ENCODE data around the gene ROR2. TPM values are rescaled to one million over a fixed set of nuclear protein-coding genes. Genes with fewer than 3 reads are reported as not detected.

Gene ROR2
- total RNA-seq, 1 experiment from 2014 or later: 0.66 TPM

DNA sequence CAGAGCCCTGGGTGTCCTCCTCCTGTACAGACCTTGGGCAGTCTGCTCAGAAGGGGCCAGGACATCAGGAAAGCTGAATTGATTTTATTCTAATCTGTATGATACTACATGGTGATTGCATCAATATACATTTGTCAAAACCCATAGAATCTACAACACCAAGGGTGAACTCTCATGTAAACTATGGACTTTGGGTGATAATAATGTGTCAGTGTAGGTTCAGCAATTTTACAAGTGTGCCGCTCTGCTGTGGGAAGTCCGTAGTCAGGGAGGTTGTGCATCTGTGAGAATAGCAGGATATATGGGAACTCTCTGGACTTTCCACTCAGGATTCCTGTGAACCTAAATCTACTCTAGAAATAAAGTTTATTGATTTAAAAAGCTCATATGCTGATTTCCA lies 371.1 kb downstream of the ROR2 start:
- Histone ChIP-seq H3K4me3 (no peak overlapping the region), H3K27me3 (replicated peaks) (no peaks in the 10 kb centered on the region), H3K4me1 (replicated peaks) (no peaks in the 10 kb centered on the region), H3K27ac (no peak overlapping the region), H3K9me3 (replicated peaks) (no peaks in the 10 kb centered on the region), H3K36me3 (no peaks in the 10 kb centered on the region)
- DNase-seq (ENCODE audit: low read depth in 1 of 2, low spot score in 2 of 2): no peak

DNA sequence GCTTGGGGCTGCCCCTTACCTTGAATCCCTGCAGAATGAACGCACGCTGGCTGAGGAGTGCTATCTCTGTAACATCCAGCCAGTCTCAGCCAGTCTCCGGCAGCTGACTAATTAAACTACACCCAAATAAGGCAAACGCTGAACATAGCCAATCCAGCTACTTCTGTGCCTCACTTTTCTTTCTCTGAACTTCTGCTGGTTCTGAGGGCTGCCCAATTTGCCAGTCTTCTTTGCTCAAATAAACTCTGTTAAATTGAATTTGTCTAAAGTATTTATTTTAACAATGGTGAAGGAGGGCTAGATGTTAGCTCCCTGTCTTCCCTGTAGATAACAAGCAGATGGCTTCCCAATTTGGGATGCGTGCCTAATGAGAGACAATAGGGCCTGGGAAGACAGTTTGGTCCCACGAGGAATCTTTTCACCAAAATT lies 372.4 kb downstream of the ROR2 start:
- no peak for DNase-seq (ENCODE audit: low read depth in 1 of 2, low spot score in 2 of 2)
- H3K36me3 ChIP-seq: no peaks in the 10 kb centered on the region
- no peak overlapping the region for H3K27ac ChIP-seq
- H3K4me1 ChIP-seq (replicated peaks): no peaks in the 10 kb centered on the region
- H3K27me3 ChIP-seq (replicated peaks): no peaks in the 10 kb centered on the region
- H3K4me3 ChIP-seq: no peak overlapping the region
- H3K9me3 ChIP-seq (replicated peaks): no peaks in the 10 kb centered on the region

DNA sequence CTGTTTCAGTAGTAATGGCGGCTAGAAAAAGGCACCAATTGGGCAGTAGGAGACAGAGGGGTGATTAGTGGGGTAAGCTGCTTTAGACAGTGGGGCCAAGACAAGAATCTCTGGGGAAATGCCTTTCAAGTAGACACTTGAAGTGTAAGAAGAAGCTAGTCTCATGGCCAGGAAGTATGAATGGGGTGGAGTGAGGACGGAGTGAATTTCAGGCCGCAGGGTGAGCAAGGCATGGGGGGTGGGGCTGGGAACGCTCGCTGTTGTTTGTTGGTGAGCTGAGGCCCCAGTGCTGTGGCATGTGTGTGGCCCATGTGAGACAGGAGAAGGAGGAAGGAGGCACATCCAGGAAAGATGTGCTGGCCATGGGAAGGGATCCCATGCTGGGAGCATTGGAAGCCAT lies 377.2 kb downstream of the ROR2 start:
- H3K27ac ChIP-seq: no peak overlapping the region

DNA sequence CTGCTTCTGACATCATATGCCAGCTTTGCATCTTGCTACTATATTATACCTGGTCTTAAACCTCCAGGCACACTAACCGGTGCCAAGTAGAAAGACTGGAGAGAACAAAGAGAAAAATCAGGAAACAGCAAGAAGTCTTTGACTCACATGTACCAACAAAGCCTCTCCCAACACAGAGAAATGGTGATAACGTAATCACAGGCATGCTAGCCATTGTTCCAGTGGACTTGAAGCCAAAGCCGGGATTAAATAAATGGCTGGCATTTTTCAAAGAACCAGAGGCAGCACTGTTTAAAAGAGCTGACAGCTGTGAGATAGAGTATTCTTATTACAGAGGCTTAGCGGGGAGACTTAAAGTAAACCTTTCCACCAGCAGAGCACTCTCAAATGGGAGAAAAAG lies 378.0 kb downstream of the ROR2 start:
- H3K27me3 ChIP-seq (replicated peaks): no peaks in the 10 kb centered on the region
- H3K36me3 ChIP-seq: no peaks in the 10 kb centered on the region
- H3K9me3 ChIP-seq (replicated peaks): no peaks in the 10 kb centered on the region
- DNase-seq (ENCODE audit: low read depth in 1 of 2, low spot score in 2 of 2): peak in 1 of 2 experiments; percentile 2
- no peak overlapping the region for H3K27ac ChIP-seq
- no peak overlapping the region for H3K4me3 ChIP-seq
- H3K4me1 ChIP-seq (replicated peaks): peaks cover 4% of the 10 kb centered on the region; the same call in 1 of the 2 replicates

More for the DNA sequence above, 377.2 kb downstream of the ROR2 start:
- Histone ChIP-seq H3K4me1 (replicated peaks) (peaks cover 4% of the 10 kb centered on the region; the same call in 1 of the 2 replicates), H3K4me3 (no peak overlapping the region), H3K9me3 (replicated peaks) (no peaks in the 10 kb centered on the region), H3K36me3 (no peaks in the 10 kb centered on the region), H3K27me3 (replicated peaks) (no peaks in the 10 kb centered on the region)
- no peak for DNase-seq (ENCODE audit: low read depth in 1 of 2, low spot score in 2 of 2)

- H3K27ac ChIP-seq: no peak overlapping the region
- DNase-seq (ENCODE audit: low read depth in 1 of 2, low spot score in 2 of 2): no peak
- no peaks in the 10 kb centered on the region for H3K27me3 ChIP-seq (replicated peaks)
- no peaks in the 10 kb centered on the region for H3K36me3 ChIP-seq
- H3K4me3 ChIP-seq: no peak overlapping the region
- no peaks in the 10 kb centered on the region for H3K9me3 ChIP-seq (replicated peaks)
- peaks cover 4% of the 10 kb centered on the region; the same call in 1 of the 2 replicates for H3K4me1 ChIP-seq (replicated peaks)
Measured at GRCh38 chr9:91571036-91571435, 379.0 kb downstream of the ROR2 start.

DNA sequence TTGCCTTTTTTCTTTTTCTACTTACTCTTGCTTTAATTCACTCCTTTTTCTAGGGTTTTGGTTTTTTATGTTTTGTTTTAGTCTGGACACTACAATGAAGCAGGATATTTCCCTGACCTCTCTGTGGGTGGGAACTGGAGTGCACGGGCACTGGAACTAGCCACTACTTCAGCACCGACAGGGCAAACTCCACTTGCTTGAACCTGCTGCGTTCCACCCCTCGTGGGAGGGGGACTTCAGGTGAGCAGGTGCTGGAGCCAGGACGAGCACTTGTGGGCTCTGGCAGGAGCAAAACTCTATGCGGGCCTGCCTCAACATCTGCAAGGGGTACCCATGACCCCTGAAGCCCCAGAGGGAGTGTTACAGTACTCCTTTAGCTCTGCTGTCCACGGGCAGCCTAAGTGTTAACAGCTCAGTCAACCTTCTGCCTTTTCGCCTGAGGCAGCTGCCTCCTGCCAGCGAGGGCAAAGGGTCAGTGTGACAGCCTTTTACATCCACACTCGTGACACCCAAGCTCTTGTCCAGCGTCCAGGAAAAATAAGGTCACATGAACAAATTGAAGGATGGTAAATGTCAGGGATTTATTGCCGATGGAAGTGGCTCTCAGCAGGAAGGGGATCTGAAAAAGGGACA lies 382.3 kb downstream of the ROR2 start:
- Histone ChIP-seq H3K27me3 (replicated peaks) (no peaks in the 10 kb centered on the region), H3K4me3 (no peak overlapping the region), H3K4me1 (replicated peaks) (peaks cover 4% of the 10 kb centered on the region), H3K27ac (no peak overlapping the region), H3K9me3 (replicated peaks) (no peaks in the 10 kb centered on the region), H3K36me3 (no peaks in the 10 kb centered on the region)
- no peak for DNase-seq (ENCODE audit: low read depth in 1 of 2, low spot score in 2 of 2)

DNA sequence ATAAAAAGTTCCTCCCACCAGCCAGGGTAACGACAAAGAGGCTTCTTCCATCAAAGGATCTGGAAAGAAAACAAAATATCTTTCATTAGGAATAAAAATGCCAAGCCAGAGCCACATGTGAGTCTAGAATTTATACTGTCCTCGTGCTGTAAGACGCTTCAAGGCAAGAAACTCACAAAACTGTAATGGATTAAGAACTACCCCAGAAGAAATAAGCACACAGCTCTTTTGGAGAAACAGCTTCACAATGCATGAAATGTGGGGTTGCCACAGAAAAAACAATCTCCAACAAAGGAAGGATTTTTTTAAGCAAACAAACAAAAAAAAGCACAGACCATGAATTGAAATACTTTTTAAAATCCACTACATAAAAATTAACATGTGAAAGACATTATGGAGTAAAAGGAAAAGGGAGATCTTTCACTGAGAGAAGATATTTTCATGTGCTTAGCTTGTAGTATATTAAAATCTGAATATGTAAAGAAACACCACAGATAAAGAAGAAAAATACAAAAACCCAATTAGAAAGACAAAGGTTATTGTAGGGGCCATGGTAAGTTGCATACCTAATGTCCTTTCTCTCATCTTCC lies 385.9 kb downstream of the ROR2 start:
- H3K36me3 ChIP-seq: no peaks in the 10 kb centered on the region
- no peaks in the 10 kb centered on the region; the same call in 1 of the 2 replicates for H3K4me1 ChIP-seq (replicated peaks)
- H3K4me3 ChIP-seq: no peak overlapping the region
- no peaks in the 10 kb centered on the region for H3K27me3 ChIP-seq (replicated peaks)
- no peaks in the 10 kb centered on the region for H3K9me3 ChIP-seq (replicated peaks)
- no peak for DNase-seq (ENCODE audit: low read depth in 1 of 2, low spot score in 2 of 2)
- no peak overlapping the region for H3K27ac ChIP-seq

DNA sequence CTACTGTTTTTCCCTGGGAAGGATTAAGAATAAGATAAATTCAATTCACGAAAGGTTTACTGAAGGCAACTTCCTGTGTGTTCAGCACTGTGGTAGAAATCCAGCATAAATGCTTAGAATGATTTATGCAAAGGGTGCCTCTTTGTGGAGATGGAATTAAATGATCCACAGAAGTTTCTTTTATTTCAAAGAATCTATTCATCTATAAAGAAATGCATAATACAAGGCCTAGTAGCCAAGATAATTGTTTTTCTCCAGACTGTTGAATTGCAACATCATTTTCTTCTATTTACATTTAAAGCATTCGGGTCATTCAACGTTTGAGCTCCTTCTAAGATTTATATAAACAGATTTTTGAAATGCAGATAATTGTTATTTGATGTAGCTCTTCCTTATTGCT lies 387.6 kb downstream of the ROR2 start:
- Histone ChIP-seq H3K36me3 (no peaks in the 10 kb centered on the region), H3K27ac (no peak overlapping the region), H3K9me3 (replicated peaks) (no peaks in the 10 kb centered on the region), H3K4me3 (no peak overlapping the region), H3K4me1 (replicated peaks) (no peaks in the 10 kb centered on the region; the same call in 1 of the 2 replicates), H3K27me3 (replicated peaks) (no peaks in the 10 kb centered on the region)
- DNase-seq (ENCODE audit: low read depth in 1 of 2, low spot score in 2 of 2): no peak

- no peaks in the 10 kb centered on the region for H3K36me3 ChIP-seq
- H3K4me3 ChIP-seq: no peak overlapping the region
- peaks cover 3% of the 10 kb centered on the region for H3K4me1 ChIP-seq (replicated peaks)
- no peaks in the 10 kb centered on the region for H3K27me3 ChIP-seq (replicated peaks)
- H3K27ac ChIP-seq: no peak overlapping the region
- DNase-seq (ENCODE audit: low read depth in 1 of 2, low spot score in 2 of 2): peak in 1 of 2 experiments; percentile 40
- no peaks in the 10 kb centered on the region for H3K9me3 ChIP-seq (replicated peaks)
Measured at GRCh38 chr9:91560301-91560700, 389.7 kb downstream of the ROR2 start.

GRCh38 chr9:91558879-91559278 lies 391.1 kb downstream of the ROR2 start:
- no peak overlapping the region for H3K27ac ChIP-seq
- H3K9me3 ChIP-seq (replicated peaks): no peaks in the 10 kb centered on the region
- peaks cover 5% of the 10 kb centered on the region for H3K4me1 ChIP-seq (replicated peaks)
- no peaks in the 10 kb centered on the region for H3K36me3 ChIP-seq
- H3K4me3 ChIP-seq: no peak overlapping the region
- H3K27me3 ChIP-seq (replicated peaks): no peaks in the 10 kb centered on the region
- DNase-seq (ENCODE audit: low read depth in 1 of 2, low spot score in 2 of 2): no peak

DNA sequence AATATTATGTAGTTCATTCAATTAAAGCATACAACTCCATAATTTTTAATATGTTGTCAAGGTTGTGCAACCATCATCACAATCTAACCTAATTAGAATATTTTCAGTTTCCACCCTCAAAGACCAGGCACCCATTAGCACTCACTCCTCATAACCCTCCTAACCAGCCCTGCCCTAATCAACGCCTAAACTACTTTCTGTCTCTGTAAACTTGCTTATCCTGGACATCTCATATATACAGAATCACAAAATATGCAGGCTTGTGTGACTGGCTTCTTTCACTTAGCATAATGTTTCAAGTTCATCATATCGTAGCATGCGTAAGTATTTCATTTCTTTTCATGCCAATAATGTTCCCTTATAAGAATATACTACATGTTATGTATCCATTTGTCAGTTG lies 391.6 kb downstream of the ROR2 start:
- H3K4me3 ChIP-seq: no peak overlapping the region
- no peaks in the 10 kb centered on the region for H3K36me3 ChIP-seq
- DNase-seq (ENCODE audit: low read depth in 1 of 2, low spot score in 2 of 2): no peak
- no peaks in the 10 kb centered on the region for H3K9me3 ChIP-seq (replicated peaks)
- H3K4me1 ChIP-seq (replicated peaks): peaks cover 5% of the 10 kb centered on the region
- no peaks in the 10 kb centered on the region for H3K27me3 ChIP-seq (replicated peaks)
- H3K27ac ChIP-seq: no peak overlapping the region

DNA sequence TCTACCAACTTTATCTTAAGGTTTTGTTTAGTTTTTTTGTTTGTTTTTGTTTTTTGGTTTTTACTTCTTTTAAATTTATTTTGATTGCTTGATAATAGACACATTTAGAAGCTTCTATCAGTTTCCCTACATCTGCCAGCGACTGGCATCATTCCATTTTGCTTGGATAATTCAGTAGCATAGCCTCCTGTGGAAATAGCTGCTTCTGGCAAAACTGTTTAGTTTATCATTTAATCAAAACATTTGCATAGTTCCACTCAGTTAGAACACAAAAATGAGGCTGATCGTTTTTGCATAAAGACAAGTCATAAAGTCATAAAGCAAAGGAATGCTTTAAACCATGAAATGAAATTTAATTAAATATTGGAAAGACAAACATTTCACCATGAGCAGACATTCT lies 392.7 kb downstream of the ROR2 start:
- no peaks in the 10 kb centered on the region for H3K27me3 ChIP-seq (replicated peaks)
- no peak for DNase-seq (ENCODE audit: low read depth in 1 of 2, low spot score in 2 of 2)

GRCh38 chr9:91555132-91555531 lies 394.9 kb downstream of the ROR2 start:
- no peaks in the 10 kb centered on the region for H3K36me3 ChIP-seq
- no peak for DNase-seq (ENCODE audit: low read depth in 1 of 2, low spot score in 2 of 2)

More for the DNA sequence above, 392.7 kb downstream of the ROR2 start:
- peaks cover 5% of the 10 kb centered on the region for H3K4me1 ChIP-seq (replicated peaks)
- no peaks in the 10 kb centered on the region for H3K9me3 ChIP-seq (replicated peaks)
- H3K4me3 ChIP-seq: no peak overlapping the region
- no peak overlapping the region for H3K27ac ChIP-seq
- H3K36me3 ChIP-seq: no peaks in the 10 kb centered on the region

GRCh38 chr9:91549177-91549576 lies 400.9 kb downstream of the ROR2 start:
- no peak for DNase-seq (ENCODE audit: low read depth in 1 of 2, low spot score in 2 of 2)
- H3K4me3 ChIP-seq: no peak overlapping the region

More at GRCh38 chr9:91555132-91555531, 394.9 kb downstream of the ROR2 start:
- Histone ChIP-seq H3K27ac (no peak overlapping the region), H3K4me3 (no peak overlapping the region), H3K27me3 (replicated peaks) (no peaks in the 10 kb centered on the region), H3K4me1 (replicated peaks) (peaks cover 5% of the 10 kb centered on the region), H3K9me3 (replicated peaks) (no peaks in the 10 kb centered on the region)

More at GRCh38 chr9:91549177-91549576, 400.9 kb downstream of the ROR2 start:
- Histone ChIP-seq H3K27me3 (replicated peaks) (no peaks in the 10 kb centered on the region), H3K36me3 (no peaks in the 10 kb centered on the region), H3K4me1 (replicated peaks) (no peaks in the 10 kb centered on the region), H3K9me3 (replicated peaks) (no peaks in the 10 kb centered on the region), H3K27ac (no peak overlapping the region)
